Right cardiac atrium (tissue), 5 donors: ENCODE results near the gene IL17C. TPM values are rescaled to one million over a fixed set of nuclear protein-coding genes. Genes with fewer than 3 reads are reported as not detected.

Experiments used
- ATAC-seq, 2 donors: fragments of 200-7000 bp; cut with Tn5 transposase; one replicate each; pipeline versions ENCODE4 v1.8.0 to v1.9.1; 2020; ENCODE audit warnings: moderate library complexity in 2 of 2, mild to moderate bottlenecking in 1 of 2
- DNase-seq, 3 donors: peaks; one replicate each; pipeline ENCODE4 v3.0.0-alpha.2; 2020
- H3K27ac ChIP-seq: one replicate; pipeline ENCODE4 v1.5.1; 2013; ENCODE audit warnings: mild to moderate bottlenecking, low read length, control low read depth, moderate library complexity
- H3K27me3 ChIP-seq: one replicate; pipeline ENCODE4 v1.6.1; 2013; ENCODE audit not compliant: control insufficient read depth, insufficient read depth
- H3K4me1 ChIP-seq: one replicate; pipeline ENCODE4 v1.6.1; 2013; ENCODE audit warnings: low read length; ENCODE audit not compliant: control insufficient read depth, insufficient read depth
- H3K4me3 ChIP-seq: one replicate; pipeline ENCODE4 v1.5.1; 2013; ENCODE audit warnings: low read length, control low read depth
- H3K9me3 ChIP-seq: one replicate; pipeline ENCODE4 v1.6.1; 2013; ENCODE audit warnings: low read length; ENCODE audit not compliant: control insufficient read depth
- WGBS: extraction: QIAGEN DNeasy Blood & Tissue Kit; methylation state at CpG from one replicate; pipeline ENCODE4 v1.1.7; 2013; 5-methylcytosine and 5-hydroxymethylcytosine counted together
- intact Hi-C, 4 donors: fragments of 100-400 bp; cut with DNase I; formaldehyde crosslinking; loops; one replicate each; pipeline versions ENCODE4 v1.11.0 to v1.14.0; 2022 to 2023
- polyA plus RNA-seq: library from polyadenylated mRNA; stranded (reverse); fragments of 200-250 nt; gene quantifications from one replicate; pipeline ENCODE4 v1.2.3, GENCODE V29; 2013
- total RNA-seq, 4 donors: library from RNA; stranded (reverse); fragmentation: NEBNext Ultra II Directional; extraction: Animal tissue kit (Norgen Biotek cat#: 25700); gene quantifications; one replicate each; pipeline ENCODE4 v1.2.1, GENCODE V29; 2021
- donor health status: healthy with polysubstance abuse.
- donor health status: DM: no; HTN: yes; CAD: no.
- donor health status: DM: no; HTN: no; CAD: no.
- donor health status: DM: no; HTN: yes; CAD: no; lungs with severe emphysema.
- donor health status: DM: yes; HTN: yes; CAD: no.

IL17C gene
- total and polyA plus RNA-seq, 5 donors = not detected

DNA sequence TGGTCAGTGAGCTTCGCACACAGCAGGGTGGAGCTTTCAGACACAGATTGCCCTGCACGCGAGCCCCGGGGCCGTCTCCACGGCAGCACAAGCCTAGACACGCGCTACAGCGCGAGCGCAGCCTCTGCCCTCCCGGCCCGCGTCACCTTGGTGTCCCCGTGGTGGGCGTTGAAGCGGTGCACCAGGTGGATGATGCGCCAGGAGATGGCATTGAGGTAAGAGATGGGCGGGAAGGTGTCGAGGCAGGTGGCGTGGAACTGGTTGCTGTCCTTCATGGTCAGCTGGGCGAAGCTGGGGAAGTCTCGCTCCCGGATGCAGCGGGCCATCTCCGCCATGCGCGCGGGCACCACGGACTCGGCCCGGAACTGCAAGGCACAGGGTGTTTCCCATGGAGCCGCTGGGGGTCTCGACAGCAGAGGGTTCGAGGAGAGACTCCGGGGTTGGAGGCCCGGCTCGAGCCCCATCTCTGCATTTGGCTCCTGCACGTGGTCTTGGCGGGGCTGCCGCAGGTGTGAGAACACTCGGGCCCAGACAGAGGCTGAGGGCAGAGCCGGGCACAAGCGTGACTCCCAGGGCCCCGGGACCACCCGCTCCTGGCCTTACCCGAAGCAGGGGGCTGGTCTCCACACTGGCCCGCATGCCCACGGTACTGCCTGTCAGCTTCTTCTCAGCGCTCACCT lies 16.8 kb downstream of the IL17C start:
- Histone ChIP-seq H3K4me3 (no peak overlapping the region), H3K4me1 (peaks cover 5% of the 10 kb centered on the region), H3K27ac (no peak overlapping the region), H3K27me3 (no peaks in the 10 kb centered on the region), H3K9me3 (no peaks in the 10 kb centered on the region)
- ATAC-seq (no peak), DNase-seq (peak in 2 of 3 donors; percentile 49 to 60)
- 95% methylated on average over 50 of the region's 50 CpGs for WGBS
- intact Hi-C loops = no loop called here

DNA sequence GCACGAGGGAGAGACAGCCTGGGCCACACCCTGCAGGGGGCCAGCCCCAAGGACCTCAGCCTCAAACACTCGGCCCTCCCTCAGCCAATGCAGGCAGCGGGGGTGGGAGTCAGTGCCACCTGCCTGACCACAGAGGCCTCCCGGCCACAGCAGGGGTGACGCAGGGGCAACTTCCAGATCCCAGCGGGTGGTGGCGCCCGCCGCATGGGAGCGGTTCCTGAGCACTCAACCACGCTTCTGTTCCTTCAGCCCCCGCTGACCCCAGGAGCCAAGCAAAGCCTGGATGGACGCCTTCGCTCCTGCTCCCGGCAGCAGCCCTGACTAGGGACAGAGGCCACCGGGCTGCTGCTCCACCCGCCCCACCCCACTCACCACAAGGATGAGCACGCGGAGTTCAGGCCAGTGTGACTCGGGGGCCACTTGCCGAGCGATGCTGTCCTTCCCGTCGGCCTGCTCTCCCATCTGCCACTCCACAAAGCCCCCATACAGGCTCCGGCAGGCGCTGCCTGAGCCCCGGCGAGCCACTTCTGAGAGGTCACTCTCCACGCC lies 17.4 kb downstream of the IL17C start:
- 94% methylated on average over 29 of the region's 29 CpGs for WGBS
- no peaks in the 10 kb centered on the region for H3K9me3 ChIP-seq
- peak in 1 of 3 donors; percentile 50 for DNase-seq
- no peak overlapping the region for H3K4me3 ChIP-seq
- no peaks in the 10 kb centered on the region for H3K27me3 ChIP-seq
- peaks cover 5% of the 10 kb centered on the region for H3K4me1 ChIP-seq
- no peak overlapping the region for H3K27ac ChIP-seq
- ATAC-seq = no peak
- intact Hi-C loops = no loop called here

DNA sequence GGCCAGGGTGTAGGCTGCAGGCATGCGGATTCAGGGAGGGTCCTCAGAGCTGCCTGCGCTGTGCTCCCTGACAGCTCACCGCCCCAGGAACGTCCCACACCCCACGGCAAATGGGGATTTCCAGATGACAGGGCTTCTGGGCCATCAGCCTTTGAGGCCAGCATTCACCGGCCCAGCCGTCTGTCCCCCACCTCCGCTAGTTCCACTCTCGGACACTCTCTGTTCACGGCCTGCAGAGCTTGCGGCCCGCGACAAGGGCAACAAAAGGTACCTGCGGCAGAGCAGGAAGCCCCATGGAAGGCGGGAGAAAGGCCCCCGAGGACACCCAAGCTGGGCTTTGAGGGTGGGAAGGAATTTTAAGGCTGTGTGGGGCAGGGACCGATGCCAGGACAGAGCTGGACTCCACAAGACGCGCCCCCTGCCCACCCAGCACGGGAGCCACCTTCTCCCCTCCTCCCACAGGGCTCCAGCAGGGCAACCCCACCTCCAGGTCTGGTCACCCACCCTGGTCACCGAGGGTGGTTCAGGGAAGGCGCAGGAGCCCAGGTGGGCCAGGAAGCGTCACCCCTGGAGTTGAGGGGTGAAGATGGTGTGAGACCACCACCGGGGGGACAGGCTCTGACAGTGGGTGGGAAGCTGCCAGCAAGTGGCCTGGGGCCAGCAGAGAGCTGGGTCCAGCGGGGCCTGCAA lies 18.1 kb downstream of the IL17C start:
- DNase-seq = peak in 2 of 3 donors; percentile 31 to 64
- Histone ChIP-seq H3K27ac (no peak overlapping the region), H3K27me3 (no peaks in the 10 kb centered on the region), H3K9me3 (no peaks in the 10 kb centered on the region), H3K4me1 (peaks cover 2% of the 10 kb centered on the region), H3K4me3 (no peak overlapping the region)
- no peak for ATAC-seq
- 90% methylated on average over 25 of the region's 25 CpGs for WGBS
- intact Hi-C loops = no loop called here

DNA sequence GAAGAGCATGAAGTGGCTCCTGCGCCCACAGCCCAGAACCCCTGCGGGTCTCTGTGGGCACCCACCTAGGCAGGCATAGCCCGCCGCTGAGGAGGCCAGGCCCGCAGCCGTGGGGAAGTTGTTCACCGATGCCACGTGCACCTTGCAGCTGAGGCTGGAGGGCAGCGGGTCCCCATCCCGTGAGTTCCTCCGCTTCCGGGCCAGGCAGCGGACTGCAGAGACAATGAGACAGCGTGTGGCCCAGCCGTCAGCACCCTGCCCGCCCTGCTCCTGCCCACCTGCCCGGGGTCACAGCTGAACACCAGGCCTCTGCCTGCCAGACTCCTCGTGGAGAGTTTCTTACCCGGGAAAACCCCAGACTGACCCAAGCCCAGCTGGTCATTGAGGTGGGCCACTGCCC lies 19.0 kb downstream of the IL17C start:
- Histone ChIP-seq H3K4me3 (no peak overlapping the region), H3K27me3 (no peaks in the 10 kb centered on the region), H3K4me1 (no peaks in the 10 kb centered on the region), H3K27ac (no peak overlapping the region), H3K9me3 (no peaks in the 10 kb centered on the region)
- intact Hi-C loops = no loop called here
- ATAC-seq = no peak
- 92% methylated on average over 19 of the region's 19 CpGs for WGBS
- peak in 2 of 3 donors; percentile 51 to 53 for DNase-seq

DNA sequence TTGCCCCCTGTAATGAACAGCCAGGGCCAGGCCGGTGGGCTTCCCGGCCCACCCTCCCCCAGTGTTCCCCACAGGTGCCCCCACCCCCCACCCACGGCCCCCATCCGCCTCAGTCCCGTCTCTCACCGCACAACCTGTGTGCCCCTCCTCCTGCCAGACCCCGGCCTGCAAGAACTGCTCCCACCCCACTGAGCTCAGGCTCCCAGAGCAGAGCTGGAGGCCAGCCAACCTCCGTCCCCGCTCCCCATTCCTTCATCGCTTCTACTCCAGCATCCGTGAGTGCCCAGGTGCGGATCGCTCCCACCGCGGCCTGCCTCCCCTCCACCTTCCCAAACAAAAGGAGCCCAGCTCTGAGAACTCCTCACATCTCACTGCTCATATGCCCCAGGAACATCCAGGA lies 20.3 kb downstream of the IL17C start:
- H3K4me1 ChIP-seq = no peaks in the 10 kb centered on the region
- H3K9me3 ChIP-seq = no peaks in the 10 kb centered on the region
- intact Hi-C loops = no loop called here
- no peak overlapping the region for H3K4me3 ChIP-seq
- DNase-seq = peak in 1 of 3 donors; percentile 57
- 88% methylated on average over 15 of the region's 15 CpGs for WGBS
- no peak overlapping the region for H3K27ac ChIP-seq
- H3K27me3 ChIP-seq = no peaks in the 10 kb centered on the region
- ATAC-seq = no peak

DNA sequence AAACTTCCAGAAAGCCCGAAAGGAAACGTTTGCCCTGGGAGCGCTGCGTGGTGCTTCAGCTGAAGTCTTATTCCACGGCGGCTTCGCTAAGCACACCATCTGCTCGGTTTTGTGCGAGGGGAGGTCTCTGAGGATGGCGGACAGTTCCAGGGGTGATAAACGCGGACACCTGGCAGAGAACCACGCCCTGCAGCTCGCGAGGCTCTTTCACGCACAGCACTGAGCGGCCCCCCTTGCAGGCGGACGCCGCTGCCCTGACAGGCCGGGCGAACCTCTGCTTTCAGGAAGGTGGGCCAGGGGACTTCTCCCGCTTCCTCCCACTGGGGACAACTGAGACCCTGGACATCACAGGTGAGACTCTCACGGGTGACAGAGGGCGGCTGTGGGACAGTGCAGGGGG lies 20.8 kb downstream of the IL17C start:
- H3K4me3 ChIP-seq = no peak overlapping the region
- H3K4me1 ChIP-seq = peaks cover 3% of the 10 kb centered on the region
- no peak for ATAC-seq
- no peak overlapping the region for H3K27ac ChIP-seq
- no peaks in the 10 kb centered on the region for H3K9me3 ChIP-seq
- intact Hi-C loops = no loop called here
- peak in 1 of 3 donors; percentile 30 for DNase-seq
- H3K27me3 ChIP-seq = no peaks in the 10 kb centered on the region
- WGBS = 93% methylated on average over 25 of the region's 25 CpGs

DNA sequence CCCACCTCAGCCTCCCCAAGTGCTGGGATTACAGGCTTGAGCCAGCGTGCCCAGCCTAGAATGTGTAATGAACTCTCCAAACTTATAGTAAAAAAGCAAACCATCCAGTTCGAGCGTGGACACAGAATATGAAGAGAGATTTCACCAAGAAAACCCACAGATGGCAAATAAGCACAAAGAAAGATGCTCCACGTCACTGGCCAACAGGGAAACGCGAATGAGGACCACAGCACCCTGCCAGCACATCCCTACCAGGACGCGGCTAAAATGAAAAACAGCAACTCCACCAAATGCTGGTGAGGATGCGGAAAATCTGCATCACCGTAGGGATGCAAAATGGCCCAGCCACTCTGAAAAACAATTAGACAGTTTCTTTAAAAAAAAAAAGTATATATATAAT lies 23.1 kb downstream of the IL17C start:
- Histone ChIP-seq H3K4me1 (peaks cover 3% of the 10 kb centered on the region), H3K27ac (no peak overlapping the region), H3K27me3 (no peaks in the 10 kb centered on the region), H3K4me3 (no peak overlapping the region), H3K9me3 (no peaks in the 10 kb centered on the region)
- DNase-seq (no peak), ATAC-seq (no peak)
- 84% methylated on average over 10 of the region's 10 CpGs for WGBS
- intact Hi-C loops = no loop called here

DNA sequence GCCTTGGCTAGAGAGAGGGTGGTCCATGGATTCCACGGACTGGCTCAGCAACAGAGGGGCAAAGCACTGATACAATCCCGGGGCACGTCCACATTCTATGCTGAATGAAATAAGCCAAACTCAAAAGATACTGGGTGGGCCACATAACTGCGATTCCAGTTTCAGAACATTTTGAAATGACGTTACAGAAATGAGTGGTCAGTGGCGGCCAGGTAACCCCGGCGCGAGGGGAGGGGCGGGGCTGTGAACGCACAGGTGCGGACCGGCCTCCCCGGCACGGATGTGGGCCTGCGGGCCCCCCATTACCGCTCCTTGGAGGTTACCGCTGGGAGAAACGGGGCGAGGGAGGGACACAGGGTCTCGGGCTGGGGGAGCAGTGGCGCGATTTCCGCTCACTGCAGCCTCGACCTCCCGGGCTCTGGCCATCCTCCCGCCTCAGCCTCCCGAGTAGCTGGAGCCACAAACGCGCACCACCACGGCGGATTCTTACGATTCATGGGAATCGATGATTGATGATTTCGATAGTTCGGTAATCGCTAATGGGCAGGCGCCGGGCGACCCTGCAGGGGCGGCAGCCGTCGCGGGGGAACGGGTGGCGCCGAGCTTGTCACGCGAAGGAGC lies 24.0 kb downstream of the IL17C start:
- H3K9me3 ChIP-seq = no peaks in the 10 kb centered on the region
- peak overlapping the region; percentile 57 for H3K4me3 ChIP-seq
- peak overlapping the region; percentile 46 for H3K27ac ChIP-seq
- no peaks in the 10 kb centered on the region for H3K27me3 ChIP-seq
- ATAC-seq (no peak), DNase-seq (peak in 2 of 3 donors; percentile 45 to 66)
- 1% methylated on average over 49 of the region's 49 CpGs for WGBS
- H3K4me1 ChIP-seq = peaks cover 3% of the 10 kb centered on the region
- intact Hi-C loops = no loop called here

DNA sequence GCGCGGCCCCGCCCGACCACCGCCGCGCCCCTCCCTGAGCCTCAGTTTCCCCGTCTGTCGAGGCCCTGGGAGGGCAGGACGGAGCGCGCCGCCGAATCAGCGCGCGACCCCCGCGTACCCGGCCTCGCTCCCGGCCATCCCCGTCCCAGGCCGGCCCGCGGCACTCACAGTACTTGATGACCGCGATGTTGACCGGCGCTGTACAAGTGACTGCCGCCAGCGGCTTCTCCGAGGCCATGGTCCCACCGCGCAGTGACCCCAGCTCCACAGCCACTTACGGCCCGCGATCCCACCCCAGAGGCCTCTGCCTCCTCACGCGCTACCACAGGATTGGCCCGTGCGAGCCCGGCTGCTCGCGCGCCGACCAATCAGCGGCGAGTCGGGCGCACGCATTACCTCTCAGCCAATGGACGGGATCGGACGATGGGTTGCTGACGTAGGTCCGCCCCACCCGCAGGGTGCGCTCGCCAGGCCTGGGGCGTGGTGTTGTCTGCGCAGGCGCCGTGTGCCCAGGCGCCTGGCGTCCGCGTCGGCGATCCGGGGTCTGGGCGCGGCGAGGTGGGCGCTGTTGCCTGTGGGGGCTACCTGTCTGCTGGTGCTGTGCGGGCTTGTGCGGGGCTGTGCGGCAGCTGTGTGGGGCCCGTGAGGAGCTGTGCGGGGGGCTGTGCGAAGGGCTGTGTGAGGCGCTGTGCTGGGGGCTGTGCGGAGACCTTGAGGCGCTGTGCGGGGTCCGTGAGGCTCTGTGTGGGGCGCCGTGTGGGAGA lies 24.7 kb downstream of the IL17C start, which contains the start of gene MVD:
Gene MVD (minus strand): TSS at position 249 of the 764 bp plus-strand sequence. CDS start 11 bp downstream, at position 238.
- ATAC-seq = peak; percentile 99
- intact Hi-C loops = no loop called here
- peak within 1 kb of the TSS; percentile 46 for H3K27ac ChIP-seq
- H3K4me3 ChIP-seq = peak within 1 kb of the TSS; percentile 61
- peaks cover 3% of the 10 kb centered on the region for H3K4me1 ChIP-seq
- H3K27me3 ChIP-seq = no peaks in the 10 kb centered on the region
- no peaks in the 10 kb centered on the region for H3K9me3 ChIP-seq
- peak; percentile 98 to 99 (median 99) for DNase-seq
- WGBS = under 1% methylated on average over 88 of the region's 88 CpGs

DNA sequence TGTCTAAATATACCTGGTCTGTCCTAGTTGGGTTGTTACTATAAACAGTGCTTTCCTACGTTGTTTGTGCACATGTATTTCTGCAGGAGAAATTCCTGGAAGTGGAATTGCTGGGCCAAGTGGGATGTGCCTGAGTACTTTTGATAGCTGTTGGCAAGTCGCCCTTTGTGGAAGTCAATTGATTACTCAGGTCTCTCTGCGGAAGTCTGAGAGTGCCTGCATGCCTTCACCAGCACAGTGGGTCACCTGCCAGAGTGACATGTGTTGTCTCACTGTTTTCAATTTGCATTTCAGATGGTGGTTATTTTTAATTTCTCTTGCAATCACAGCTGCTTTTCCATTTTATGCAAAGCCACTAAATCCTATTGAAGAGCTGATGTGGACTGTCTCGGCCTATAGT lies 26.8 kb downstream of the IL17C start:
- intact Hi-C loops = no loop called here
- H3K27me3 ChIP-seq = no peaks in the 10 kb centered on the region
- DNase-seq = no peak
- no peak overlapping the region for H3K4me3 ChIP-seq
- WGBS = 43% methylated on average over 4 of the region's 4 CpGs
- H3K27ac ChIP-seq = no peak overlapping the region
- H3K4me1 ChIP-seq = peaks cover 3% of the 10 kb centered on the region
- ATAC-seq = no peak
- no peaks in the 10 kb centered on the region for H3K9me3 ChIP-seq
